NCI-H524 treated with DMSO at 0.1 percent for 48 hours (cell line): ENCODE results near the gene RNF169.

Experiments used
- DNase-seq: peaks from one replicate; lab custom pipeline; 2025; lab: John Stamatoyannopoulos, UW

Gene RNF169, protein sequence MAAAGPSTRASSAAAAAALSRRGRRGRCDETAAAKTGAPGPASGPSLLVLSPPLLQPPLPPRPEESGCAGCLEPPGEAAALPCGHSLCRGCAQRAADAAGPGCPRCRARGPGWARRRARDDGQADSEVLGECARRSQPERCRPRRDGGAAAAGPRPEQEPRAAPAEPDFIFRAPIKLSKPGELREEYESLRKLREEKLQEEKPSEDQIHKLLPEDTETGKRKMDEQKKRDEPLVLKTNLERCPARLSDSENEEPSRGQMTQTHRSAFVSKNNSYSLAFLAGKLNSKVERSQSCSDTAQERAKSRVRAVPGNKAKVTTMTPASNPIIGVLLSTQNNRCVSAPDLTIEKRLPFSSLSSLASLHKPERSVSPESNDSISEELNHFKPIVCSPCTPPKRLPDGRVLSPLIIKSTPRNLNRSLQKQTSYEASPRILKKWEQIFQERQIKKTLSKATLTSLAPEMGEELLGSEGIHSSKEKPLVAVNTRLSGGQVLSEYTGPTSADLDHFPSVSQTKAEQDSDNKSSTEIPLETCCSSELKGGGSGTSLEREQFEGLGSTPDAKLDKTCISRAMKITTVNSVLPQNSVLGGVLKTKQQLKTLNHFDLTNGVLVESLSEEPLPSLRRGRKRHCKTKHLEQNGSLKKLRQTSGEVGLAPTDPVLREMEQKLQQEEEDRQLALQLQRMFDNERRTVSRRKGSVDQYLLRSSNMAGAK

DNA sequence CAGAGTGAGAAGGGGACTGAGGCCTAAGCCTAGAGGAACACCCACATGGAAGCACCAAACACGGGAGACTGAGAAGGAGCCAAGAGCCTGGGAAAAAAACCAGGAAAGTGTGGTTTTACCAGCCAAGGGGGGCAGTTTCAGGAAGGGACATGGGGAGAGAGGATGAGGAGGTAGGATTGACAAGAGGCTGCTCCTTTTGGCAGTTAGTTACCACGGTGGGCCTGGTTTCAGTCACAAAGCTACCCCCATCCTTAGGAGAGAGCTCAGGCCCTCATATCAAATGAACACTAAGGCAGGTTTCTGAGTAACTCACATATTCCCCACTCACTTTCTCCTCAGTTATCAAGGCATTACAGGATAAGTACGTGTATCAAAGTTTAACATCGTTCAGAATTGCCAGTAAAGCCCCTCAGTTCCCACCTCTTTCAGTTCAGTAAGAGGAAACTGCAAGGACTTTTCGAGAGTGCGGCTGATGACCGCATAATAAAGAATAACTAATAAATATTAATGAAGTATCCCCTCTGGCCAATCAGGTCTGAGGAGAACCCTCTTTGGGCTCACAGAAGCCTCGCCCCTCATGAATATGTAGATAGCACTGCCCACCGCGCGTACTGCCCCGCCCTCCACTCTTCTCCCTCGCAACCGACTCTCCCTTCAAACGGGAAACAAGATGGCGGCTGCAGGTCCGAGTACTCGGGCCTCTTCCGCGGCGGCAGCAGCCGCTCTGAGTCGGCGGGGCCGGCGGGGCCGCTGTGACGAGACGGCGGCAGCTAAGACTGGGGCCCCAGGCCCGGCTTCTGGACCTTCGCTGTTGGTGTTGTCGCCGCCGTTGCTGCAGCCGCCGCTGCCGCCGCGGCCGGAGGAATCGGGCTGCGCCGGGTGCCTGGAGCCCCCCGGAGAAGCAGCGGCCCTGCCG lies at the start of gene RNF169:
RNF169 (plus strand) TSS at position 639 of the 916 bp plus-strand sequence; CDS start at position 671, 32 bp downstream.
- DNase-seq: peak; percentile 41

DNA sequence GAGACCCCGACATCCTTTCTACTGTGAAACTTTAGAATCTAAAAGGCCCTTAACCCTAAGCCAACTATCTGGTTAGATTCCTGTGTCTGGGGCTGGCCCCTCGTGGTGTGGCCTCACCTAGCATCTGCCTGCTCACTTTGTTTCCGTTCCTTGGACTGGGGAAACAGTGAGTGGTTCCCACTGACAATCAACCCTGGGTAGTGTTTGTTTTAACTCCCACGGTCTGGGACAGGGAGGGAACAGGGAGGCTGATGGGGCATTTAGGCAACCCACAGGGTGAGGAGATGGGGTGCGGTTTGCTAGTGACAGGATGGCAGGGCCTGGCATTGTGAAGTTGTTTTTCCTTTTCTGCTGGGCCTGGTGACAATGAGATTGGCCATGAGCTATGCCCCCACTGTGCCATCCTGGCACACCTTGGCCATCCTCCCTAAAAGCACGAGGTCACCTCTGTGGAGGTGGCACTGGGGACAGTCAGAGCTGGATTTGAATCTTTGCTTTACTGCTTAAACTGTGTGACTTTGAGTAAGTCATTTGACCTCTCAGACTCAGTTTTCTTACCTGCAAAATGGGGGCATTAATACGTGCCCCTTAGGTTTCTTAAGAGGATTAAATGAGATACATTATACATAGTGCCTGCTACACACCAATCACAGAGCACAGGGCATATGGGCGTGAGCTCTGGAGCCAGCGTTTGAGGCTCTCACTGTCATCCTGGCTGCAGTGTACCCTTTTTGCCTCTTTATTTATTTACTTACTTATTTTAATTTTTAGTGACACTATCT lies 48.8 kb upstream of the RNF169 start:
- no peak for DNase-seq

DNA sequence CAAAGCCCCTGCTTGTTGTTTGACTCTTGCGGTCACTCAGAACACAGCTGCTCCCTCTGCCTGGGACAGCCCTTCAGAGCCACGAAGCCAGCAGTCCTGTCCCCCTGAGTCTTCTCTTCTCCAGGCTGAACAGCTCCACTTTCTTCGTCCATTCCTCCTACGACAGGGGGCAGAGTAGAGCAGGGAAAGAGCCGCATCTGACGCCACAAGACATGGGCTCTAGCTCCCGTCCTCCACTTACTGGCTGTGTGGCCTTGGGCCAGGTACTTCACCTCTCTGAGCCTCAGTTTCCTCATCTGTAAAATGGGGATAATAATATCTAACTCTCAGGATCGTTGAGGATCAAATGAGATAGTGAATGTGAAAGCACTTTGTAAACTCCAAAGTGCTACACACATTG lies 47.3 kb upstream of the RNF169 start:
- no peak for DNase-seq

DNA sequence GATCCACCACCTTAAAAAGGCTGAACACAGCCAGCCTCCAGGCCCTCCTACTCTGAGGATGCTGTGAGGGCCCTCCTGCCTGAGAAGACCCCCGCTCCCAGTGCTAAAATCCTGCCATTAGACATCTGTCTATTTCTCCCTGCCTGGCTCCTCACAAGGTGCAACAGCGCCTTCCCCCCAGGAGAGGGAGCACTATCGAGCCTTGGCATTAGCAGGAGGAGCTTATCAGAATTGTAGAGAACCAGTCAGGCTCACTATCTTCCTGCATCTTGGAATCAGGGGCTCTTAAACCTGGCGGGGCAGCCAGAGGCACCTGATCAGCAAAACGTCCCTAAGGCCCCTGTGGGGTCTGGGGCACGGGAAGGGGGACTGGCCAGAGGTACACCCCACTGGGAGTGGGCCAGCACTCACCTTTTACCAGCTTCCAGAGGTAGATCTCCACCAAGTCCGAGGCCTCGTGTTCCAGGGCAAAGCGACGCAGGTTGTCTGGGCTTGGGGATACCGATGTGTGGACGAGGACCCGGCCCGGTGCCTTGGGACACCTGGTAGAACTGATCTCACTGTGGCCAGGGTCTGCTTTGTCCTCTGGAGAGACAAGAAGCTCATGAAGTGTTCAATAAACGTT lies 46.2 kb upstream of the RNF169 start:
- peak; percentile 4 for DNase-seq

DNA sequence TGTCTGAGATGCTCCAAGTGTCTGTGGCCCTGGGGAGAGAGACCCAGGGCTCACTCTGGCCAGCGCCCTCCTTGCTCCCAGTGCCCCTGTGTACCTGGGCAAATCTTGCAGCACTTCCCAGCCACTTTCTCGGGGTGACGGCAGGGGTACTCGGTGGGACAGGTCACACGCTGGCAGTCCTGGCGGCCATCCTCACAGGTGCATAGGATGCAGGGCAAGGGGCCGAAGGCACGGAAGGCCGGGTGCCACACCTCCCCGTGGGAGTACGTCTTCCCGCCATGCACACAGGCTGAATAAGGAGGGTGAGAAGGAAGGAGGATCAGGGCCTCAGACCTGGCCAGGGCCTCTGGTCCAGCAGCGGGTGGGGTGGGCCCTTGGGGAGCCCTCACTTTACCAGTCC lies 45.4 kb upstream of the RNF169 start:
- DNase-seq: no peak

DNA sequence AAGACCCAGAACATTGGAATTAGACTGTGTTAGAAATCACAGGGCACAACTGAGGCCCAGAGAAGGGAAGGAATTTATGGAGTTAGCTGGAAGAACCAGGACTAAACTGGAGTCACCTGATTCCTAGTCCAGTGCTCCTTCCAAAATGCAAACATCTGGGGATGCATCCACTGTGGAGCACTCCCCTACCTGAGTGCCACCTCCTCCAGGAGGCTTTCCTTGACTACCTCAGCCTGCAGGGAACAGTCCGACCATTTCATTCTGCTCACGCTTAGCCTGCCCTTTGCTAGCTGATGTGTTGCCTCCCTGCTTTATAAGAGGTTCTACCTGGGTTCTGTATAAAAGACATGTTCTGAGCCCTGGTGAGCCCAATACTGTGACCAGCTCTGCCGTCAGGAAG lies 41.5 kb upstream of the RNF169 start:
- no peak for DNase-seq

DNA sequence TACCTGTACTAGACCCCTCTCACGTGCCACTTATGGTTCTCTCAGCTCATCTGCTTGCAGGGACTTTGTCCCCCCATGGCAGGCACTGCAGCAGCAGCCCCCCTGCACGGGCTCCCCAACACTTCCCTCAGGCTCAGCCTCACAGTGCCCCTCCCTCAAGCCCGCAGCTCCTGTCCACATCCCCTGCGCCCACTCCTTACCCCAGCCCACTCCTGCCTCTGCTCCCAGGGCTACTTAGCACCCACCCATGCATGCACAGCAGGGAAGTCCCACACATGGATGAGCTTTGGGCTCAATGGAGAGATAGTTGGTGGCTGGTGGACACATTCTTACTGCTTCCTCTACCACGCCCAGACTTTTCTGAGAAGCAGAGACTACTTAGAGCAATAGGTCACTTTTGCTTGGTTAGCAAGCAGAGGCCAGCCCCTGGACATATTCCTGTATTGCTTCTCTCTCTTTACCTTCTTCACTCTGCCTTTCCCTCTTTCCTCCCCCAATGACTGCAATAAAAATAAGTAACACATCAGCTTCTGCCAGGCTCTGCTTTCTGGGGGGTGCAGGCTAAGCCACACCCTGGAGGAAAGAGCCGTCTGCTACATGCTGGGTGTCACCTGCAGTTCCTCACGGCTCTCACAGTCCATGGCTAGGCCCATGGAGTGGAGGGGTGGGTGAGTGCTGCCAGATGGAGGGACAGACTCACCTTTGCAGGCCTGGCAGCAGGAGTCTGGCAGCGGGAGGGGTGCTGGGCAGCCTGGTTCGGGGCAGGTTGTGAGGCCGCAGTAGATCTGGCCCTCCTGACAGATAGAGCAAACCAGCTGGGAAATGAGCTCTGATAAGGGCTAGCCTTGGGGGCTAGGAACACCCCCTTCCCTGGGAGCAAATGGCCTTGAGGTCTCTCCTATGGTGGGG lies 40.8 kb upstream of the RNF169 start:
- no peak for DNase-seq

DNA sequence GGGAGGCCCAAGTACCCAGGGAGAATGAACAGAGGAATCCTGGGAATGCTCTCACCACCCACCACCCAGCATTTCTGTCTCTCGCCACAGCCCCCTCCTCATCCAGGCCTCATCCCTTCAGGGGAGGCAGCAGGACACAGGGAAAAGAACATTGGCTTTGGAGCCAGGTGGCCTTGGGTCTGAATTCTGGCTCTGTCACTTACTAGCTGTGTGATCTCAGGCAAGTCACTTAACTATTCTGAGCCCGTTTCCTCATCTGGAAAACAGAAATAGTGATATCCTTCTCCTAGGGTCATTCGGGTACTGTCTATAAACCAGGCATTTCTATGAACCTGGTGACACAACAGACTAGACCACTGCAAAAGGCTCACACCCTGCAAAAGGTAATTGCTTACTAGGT lies 39.5 kb upstream of the RNF169 start:
- no peak for DNase-seq

DNA sequence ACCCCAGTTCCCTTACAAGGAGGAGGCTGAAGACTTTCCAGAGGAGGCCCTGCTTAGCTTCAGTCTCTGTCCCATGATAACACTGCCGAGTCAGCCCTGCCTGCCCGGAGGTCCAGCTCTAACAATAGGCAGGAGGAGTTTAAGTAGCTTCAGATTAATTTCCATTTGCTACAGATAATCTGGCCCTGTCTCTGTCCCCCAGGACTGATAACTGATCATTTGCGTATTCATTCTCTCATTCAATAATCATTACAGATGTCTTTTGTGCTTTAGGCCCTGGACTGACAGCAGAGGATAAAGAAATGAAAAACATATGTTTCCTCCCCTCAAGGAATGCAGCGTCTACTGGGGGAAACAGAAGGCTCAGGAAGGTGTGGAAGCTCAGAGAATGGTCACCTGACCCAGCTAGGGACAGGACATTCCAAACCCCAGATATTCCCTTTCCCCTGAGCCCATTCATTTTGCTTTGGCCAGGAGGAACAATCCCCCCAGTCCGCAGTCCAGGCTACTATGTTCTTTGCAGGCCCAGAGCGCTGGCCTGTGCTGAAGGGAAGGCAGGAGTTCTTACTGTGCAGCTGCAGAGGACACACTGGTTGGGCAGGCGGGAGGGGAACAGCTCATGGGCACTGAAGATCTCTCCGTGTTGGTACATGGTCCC lies 38.2 kb upstream of the RNF169 start:
- no peak for DNase-seq

DNA sequence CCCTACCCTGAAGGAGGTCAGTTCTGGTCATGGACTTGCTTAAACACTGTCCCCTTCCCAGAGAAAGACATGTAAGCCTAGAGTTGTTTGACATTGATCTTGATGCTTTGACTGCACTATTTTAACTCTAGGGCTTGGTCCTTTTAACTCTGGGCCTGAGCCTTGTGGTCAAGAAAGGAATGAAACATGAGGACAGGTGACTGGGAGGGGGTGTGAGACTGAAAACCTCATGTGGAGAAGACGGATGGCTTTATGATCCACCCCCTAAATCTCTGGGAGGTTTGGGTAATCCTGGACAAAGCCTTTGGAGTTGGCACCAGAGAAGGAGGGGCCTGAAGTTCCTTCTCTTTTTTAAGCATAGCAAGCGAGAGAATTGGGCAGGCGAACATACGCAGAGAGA lies 35.0 kb upstream of the RNF169 start:
- no peak for DNase-seq

DNA sequence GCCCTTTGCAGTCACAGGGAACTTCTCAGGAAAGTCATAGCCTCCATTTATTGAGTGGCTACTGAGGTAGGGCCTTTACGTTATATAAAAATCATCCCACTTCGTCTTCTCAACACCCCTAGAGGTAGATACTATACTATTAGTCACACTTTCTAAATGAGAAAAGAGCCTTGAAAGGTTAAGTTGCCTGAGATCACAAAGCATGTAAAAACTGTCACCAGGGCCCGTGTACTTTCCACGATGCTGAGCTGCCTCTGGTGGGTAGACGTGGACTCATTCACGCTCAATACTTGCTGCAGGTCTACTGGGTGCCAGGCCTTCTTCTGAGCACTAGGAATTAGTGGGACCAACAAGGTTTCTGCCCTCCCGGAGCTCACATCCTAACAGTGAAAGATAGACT lies 33.7 kb upstream of the RNF169 start:
- DNase-seq: no peak

DNA sequence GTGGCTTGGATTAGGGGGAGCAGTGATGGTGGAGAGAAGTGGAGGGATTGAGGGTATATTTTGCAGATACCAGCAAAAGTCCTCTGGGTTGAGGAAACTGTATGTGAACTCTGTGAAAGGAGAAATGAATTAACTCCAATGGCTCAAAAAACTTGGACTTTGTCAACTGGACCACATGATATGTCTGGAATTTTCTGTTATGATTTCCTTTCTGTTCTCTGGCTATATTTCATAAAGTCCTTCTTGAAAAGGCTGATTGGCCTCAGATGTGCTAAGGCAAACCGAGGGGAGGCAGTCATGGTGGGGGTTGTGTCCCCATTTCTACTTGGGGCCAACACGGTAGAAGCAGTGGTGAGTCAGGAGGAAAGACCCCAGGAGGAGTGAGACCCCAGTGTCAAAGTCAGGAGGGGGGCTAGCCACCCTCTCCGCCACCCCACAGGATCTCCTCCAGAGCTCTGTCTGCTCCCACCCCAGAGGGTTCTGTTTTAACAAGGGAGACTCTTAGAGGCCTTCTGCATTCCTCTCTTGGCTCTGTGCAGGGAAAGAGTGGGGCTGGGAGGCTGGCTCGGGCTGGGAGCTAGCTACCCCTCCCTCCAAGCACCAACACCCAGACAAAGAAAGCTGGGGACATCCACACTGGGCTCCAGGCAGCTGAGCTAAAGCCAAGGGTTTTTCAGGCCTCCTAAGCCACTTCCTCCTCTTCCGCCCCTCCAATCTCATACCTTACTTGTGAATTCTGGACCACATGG lies 31.3 kb upstream of the RNF169 start:
- DNase-seq: no peak

DNA sequence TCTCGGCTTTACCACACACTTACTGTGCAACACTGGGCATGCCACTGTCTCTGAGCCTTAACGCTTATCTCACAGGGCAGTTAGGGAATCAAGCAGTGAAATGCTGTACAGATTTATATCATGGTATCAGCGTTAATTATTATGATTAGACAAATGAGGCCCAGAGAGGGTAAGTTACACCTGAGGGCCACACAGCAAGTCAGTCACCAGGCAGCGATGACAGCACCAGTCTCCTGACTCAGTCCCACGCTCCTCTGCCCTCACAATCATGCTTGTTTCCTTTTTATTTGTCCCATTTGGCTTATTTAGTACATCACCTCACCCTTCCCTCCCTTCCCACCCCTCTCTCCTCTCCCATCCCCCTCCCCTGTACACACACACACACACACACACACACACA lies 29.6 kb upstream of the RNF169 start:
- no peak for DNase-seq

DNA sequence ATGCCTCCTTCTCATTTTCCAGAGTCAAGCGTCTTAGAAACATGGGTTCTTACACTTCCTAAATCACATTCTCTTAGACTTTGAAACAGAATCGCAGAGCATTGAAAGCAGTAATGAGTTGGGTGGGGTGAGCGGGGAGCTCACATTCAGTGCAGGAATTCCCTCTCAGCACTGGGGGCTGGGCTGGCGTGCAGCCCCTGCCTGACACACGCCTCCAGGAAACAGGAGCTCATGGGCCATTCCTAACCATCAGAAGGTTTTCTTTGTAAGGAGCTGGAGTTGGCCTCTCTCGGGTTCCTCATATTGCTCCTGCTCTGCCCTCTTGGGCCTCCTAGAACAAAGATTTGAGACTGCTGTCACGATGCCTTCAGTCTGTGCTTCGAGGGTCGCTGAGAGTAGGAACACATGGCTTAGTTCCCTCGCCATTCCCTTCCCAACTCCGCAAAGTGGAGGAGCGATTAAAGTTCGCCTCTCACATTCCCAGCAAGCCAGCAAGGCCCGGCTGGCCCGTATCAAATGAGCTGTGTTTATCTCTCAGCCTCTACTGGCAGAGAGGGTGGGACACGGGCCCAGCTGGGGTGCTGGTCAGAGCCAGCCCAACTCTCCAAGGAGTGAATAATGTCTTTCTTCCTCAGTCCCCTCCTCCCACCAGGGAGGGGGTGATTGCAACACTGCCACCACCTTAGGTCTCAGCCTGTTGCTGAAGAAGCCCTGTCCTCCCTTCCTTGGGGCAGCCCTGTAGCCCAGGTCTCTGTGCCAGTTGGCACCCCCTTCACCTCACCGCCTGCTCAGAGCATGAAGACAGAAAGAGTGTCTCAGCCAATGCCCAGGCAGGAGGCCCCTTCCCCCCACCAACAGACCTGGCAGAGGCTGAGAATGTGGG lies 27.8 kb upstream of the RNF169 start:
- DNase-seq: no peak

DNA sequence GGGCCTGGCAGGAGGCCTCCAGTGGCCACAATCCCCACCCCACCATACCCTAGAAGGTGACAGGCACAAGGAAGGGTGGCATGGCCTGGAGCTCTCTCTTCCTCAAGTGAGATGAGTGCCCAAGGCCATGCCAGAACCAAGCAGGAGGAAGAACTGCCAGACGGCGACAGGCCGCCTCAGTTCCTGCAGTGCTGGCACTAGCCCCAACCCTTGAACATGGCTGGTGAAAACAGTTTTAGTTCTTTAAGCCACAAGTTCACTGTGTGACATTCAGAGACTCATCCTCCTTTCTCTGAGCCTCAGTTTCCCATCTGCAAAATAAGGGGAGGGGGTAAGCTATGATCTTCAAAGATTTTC lies 27.2 kb upstream of the RNF169 start:
- no peak for DNase-seq

DNA sequence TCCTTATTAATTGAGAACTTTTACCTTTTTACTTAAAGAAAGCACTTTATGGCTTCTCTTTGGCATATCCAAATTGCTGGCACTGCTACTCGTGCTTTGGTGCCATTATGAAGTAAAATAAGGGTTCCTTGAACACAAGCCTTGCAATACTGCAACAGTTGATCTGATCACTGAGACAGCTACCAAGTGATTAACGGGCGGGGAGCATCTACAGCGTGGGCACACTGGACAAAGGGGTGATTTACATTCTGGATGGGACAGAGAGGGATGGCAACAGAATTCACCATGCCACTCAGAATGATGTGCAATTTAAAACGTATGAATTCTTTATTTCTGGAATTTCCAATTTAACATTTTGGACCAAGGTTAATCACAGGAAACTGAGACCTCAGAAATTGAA lies 25.1 kb upstream of the RNF169 start:
- no peak for DNase-seq

DNA sequence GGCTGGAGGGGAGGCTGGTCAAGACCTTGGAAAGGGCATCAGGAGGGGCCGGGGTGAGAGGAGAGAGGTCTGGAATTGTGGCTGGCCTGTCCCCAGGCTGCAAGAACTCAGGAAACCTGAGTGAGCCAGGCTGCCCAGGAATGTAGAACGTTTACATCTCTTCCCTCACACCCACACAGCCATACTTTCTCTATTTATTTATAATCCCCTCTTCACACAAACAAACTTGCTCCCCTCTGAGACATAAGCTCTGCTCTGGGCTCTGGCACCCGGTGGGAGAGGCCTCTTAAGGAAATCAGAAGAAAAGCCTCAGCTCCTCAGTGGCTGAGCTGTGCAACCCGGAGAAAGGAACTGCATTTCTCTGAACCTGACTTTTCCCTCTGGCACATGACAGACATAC lies 22.9 kb upstream of the RNF169 start:
- no peak for DNase-seq
